NCI-H2196 treated with DMSO at 0.1 percent for 48 hours (cell line): ENCODE measurements around the gene MACO1.

ENCODE experiments used
- DNase-seq: peaks from one replicate; lab custom pipeline; 2025; ENCODE audit not compliant: unreplicated experiment; lab: John Stamatoyannopoulos, UW

MACO1 gene

DNA sequence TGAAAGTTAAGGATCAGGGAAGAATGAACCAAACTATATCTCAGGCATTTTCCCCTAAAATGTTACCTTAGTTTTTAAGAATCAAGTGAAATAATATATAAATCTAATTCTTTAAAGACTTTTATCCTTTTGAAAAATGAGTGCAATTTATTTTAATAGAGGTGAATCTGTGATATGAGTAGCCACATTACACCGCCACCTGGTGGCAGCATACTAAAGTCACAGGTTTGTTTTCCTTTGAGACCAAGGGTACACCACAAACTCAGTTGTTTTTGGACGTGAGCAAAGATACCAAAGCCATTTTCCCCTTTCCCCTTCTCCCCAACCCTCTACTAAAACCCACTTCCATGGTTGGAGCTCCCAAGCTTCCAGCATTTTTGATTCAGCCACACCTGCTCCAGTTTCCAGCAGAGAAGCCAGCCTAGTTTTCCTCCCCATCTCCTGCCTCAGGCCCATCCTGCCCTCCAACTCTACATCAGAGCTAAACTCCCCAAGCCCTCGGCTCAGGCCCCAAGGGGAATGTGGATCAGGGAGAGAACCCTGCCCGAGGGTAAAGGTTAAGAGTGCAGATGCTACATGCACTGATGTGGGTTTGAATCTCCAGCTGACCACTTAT lies 89.9 kb downstream of the MACO1 start:
- DNase-seq = no peak

DNA sequence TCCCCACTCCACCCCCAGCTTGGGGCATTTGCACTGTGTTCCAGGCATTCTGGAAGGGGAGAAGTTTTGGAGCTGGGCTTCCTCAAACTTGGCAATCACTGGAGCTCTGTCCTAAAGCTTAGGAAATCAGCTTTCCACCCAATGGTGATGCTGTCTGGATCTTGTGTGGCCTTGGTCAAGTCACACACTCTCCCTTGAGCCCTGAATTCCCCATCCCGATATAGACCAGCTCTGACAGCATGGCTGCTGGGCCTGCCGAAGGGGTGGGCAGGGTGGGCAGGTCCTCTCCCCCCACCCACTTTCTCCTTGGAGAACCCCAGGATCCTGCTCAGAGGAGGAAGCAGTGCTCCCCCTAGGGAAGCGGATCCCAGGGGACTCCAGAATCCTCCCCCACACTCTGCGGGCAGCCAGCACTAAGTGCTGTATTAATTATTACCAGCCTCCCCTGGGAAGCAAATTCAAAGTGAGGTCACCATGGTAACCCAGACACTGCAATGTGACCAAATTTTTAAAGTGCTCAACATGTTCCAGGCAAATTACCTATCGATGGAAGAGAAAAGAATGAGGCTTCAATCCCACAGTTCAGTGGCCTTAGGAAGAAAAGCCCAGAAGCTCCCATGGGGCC lies 91.4 kb downstream of the MACO1 start:
- DNase-seq = no peak

DNA sequence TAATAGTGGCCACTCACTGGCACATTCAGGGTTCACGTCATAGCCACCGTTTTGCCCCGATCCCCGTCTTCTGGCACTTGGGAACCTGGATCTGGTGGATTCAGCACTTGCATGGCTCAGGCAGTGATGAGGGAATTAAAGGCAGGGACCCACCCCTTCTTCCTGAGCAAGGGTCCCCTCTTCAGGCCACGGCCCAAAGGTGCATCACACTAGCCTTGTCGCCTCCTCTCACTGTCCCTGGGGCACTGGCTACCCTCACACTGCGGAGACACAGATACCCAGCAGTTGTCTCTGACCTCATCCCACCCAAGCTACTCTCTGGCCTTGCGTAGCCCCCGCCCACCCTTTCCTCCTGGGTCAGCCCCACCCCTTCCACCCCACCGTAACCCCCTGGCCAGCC lies 92.8 kb downstream of the MACO1 start:
- DNase-seq = no peak

DNA sequence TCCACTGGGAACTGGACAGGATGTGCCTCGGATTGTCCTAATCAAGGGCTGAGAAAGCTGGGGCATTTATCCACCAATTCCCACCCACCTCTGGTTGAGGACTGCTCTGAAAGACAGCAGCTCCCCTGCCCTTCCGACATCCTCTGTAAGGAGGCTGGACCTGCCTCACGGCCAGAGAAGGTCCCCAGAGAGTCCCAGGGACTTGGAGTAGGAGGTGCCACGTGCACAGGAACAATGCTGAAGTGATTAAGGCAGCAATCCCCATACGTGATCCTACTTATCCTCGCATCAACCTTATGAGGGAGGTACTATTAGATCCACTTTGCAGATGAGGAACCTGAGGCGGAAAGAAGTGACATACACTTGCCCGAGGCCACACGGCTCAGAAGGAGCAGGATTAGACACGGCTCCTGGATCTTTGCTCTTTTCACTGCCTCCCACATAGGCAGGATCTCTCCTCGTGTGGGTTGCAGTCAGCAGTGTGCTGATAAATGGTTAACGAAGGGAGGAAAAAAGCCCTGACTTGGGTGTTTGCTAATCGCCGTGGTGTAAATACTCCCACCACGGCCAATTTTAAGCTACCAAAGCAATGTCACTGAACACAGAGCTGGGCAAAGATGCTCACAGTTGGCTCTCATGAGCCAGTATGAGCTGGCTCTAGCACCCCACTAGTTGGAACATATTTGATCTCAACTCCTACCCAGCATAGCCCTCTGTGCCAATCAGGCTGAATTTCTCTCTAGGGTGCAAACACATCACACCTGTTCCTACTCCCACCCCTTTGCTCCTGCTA lies 94.1 kb downstream of the MACO1 start:
- DNase-seq = no peak

DNA sequence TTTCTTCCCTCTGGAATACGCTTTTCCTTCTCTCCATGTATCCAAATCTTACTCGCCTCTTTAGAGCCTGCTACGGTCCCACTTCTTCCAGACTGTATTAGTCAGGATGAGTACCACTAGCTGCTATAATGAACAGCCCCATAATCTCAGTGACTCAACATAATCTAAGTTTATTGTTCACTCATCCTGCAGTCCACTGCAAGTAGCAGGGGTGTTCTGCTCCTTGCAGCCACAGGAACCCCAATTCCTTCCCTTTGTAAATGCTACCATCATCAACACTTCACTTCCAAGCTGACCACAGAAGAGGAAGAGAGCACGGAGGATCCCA lies 94.6 kb downstream of the MACO1 start:
- no peak for DNase-seq

DNA sequence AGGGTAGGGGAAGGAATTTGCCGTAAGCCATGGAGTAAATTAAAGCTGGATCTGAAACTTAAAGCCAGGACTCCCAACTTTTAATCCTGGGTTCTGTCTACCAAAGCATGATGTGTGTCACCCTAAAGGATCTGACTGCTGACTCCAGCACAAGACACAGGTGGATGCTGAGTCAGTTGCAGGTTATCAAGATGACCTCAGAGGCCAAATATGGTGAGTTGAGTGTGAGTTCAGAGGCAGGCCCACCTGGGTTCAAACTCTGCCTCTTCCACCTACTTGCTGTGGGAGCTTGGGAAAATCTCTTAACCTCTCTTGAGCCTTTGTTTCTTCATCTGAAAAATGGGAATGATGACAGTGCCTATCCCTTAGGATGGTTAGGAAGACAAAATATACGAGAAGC lies 96.1 kb downstream of the MACO1 start:
- DNase-seq = no peak

DNA sequence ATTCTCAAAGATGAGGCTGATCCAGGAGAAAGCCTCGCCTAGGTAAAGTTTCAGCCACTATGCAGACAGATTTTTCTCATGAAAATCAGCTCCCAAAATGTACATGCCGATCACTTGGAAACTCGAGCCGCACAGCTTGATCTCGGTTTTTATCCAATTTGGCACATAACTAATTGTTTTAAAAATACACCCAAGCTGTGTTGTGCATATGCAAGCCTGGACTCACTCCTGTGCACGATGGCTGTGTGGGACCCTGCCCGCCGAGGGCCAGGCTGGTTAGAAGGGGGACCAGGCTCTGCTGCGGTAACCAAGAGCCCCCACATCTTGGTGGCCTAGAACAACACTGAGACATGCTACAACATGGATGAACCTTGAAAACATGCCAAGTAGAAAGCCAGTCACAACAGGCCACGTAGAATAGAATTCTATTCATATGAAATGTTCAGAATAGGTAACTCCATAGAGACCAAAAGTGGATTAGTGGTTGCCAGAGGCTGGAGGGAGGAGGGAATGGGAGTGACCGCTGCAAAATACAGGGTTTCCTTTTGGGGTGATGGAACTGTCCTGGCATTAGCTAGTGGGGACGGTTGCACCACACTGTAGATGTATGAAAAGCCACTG lies 96.6 kb downstream of the MACO1 start:
- no peak for DNase-seq

DNA sequence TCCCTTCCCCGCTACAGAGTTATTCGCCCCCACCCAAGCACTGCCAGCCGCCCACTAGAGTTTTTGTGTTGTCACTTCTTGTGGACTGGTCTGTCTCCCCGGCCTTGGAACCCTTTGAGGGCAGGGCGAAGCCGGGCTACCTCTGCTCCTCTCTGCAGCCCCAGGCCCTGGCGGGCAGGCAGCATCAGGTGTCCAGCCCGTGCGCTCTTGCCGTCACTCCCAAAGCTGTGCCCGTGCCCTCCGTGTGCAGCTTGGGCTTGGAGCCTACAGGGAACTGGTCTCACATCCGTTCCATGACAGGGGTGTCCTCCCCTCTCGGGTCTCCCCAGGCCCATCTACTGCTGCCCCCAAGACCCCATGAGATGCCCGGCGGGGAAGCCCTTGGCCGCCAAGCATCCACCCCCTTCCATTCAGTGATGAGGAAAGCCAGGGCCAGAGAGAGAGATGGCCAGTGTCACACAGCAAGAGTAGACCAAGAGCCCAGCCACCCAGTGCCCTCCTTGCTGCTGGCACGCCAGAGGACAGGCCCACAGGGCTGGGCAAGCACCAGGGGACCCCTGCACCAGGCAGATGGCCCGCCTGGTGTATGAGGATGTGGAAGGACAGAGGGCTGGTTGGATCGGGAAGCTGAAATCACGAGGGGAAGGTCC lies 97.4 kb downstream of the MACO1 start:
- no peak for DNase-seq

DNA sequence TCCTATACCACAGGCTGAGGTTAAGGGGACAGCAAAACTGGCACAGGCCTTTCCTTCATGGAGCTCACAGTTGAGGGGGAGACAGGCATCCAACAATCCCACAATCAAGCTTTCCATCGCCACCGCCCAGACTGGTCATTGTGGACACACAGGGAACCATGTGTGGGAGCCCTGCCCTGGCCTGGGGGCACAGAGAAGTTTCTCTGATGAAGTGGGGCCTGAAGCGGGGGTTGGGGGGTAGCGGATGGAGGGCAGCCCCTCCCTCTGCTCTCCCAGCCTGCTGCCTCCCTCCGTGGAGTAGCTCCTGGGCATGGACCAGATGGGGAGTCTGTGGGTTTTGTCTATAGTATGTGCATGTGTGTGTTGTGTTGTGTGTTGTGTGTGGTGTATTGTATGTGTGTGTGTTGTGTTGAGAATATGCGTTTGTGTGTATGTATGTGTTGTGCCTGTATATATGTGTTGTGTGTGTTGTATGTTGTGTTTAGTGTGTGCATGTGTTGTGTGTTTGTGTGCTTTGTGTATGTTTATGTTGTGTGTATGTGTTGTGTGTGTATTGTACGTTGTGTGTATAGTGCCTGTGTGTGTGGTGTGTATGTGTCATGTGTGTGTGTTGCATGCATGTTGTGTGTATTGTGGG lies 98.3 kb downstream of the MACO1 start:
- no peak for DNase-seq

DNA sequence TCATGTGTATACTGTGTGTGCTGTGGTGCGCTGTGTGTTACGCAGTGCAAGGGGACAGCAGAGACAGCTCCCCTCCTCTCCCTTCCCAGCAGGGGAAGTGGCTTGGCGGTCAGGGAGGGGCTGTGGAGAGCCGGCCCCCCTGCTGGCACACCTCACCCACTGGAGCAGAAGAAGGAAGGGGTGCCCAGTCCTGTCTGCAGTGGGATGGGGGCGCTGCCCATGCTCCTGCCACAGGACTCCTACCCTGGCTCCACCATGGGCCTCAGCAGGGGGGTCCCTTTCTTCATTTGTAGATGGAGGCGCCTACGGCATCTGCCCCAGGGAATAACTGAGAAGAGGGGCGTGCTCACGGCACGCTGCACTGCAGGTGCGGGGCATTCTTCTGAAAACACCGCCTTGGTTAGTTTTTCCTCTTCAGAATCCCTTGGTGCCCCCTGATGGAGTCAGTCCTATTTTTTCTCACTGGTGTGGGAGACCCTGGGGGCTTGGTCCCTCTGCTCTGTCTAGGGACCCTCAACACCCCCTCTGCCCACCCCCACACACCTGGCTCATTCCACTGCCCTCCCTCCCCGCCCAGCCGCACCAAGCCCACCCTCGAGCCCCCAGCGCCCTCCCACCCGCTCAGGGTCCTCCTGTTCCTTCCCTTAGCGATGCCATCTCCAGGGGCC lies 99.0 kb downstream of the MACO1 start:
- DNase-seq = no peak

DNA sequence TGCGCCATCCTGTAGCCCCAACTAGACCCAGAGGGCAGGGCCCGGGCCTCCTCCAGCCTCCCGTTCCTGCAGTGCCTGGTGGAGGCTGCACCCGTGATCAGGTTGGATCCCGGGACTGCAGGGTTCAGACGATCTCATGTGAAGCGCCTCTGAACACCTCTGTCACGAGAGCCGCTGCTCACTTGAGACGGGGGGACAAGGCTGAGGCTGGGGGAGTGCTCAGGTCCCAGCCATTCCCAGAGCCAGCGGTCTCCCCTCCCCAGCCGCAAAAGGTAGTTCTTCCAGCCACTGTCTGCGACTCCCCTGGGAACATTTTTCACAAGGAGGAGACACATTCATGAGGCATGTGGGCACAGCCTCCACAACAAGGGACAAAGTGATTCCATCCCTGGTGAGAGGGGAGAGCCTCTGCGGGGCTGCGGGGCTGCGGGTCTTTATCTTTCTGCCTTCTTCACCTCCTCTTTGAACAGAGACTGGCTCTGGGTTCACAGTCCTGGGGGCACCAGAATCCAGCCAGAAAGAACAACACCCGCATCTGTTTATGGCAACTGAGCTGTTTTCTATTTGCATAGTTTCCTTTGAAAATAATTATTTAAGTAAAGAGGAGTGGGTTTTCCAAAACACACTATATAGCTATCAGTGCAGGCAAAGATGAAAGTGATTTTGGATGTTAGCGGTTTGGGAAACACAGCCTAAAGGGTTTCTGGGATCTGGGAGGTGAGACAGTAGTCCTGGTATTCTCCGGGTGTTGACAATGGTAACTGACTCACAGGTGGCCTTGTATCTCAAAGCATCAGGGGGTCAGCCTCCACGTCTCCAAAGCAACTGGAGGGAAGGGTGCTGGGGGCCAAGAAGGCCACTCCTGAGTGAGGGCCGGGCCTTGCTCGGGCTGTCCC lies 99.7 kb downstream of the MACO1 start:
- no peak for DNase-seq

DNA sequence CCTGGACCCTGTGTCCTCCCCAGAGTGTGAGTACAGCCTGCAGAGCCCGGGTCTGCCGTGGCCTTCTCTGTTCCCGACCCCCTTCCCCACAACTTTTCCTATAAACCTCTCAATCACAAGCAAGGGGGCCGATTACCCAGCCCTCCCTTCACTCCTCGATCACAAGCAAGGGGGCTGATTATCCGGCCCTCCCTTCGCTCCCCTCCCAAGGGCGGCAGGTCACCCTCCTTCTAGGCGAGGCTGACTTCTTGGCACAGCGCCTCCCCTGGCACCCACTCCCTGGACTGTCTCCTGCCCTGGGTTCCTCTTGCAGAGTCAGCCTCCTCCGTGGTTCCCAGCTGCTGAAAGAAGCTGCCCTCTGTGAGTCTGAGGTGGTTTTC lies 100.4 kb downstream of the MACO1 start:
- DNase-seq = no peak

DNA sequence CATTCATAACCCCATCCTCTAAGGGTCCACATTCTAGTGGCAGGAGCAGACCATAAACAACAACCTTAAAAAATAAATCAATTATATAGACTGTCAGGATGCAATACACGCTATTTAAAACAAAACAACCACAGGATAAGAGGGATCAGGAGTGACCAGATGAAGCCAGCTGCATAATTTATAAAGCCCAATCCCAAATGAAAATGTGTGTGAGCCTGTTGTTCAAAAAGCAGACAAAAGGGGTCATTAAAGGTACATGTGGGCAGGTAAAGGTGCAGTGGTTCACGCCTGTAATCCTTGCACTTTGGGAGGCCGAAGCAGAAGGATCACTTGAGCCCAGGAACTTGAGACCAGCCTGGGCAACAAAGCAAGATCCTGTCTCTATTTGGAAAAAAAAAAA lies 102.3 kb downstream of the MACO1 start:
- DNase-seq = no peak

DNA sequence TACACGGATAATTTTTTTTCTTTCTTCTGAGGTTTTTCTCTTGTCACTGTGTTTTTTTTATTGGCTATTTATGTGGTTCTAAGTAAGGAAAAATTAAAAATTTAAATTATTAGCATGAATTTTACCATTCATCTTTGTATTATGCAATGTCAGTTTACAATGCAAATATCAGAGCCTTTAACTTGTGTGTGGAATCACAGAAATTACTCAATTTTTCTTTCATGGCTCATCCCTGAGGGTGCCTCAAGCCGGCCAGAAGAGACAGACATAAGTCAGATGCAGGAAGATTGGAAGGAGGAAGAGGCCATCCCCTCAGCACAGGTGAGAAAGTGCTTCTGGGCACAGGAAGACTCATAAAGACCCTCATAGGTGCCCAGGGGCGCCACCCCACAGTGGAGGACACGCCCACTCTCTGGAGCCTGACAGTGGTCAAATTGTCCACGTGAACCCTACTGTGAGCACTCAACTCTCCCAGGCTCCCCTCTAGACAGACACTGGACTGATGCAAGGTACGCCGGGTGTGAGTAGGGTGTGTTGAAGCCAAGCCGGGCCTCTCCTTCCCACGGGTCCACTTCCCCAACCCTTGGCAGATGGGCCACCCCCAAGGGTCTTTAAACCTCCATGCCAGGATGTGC lies 103.2 kb downstream of the MACO1 start:
- DNase-seq = no peak

DNA sequence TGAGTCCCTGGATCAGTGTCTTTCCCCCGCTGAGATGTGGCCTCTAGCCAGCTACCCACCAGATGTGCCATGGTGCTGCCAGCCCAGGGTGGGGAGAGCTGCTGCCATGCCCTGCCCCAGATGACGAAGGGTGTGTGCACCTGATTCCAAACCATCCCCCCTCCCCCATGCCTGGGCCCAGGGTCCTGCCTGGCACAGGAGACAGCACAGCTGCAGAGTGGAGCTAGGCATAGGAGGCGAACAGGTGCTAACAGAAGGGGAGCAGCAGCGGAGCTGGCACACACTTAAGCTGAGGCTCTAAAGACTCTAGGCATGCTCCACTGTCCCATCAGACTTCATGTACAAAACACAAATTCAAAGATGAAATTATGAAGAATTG lies 103.7 kb downstream of the MACO1 start:
- DNase-seq = no peak

DNA sequence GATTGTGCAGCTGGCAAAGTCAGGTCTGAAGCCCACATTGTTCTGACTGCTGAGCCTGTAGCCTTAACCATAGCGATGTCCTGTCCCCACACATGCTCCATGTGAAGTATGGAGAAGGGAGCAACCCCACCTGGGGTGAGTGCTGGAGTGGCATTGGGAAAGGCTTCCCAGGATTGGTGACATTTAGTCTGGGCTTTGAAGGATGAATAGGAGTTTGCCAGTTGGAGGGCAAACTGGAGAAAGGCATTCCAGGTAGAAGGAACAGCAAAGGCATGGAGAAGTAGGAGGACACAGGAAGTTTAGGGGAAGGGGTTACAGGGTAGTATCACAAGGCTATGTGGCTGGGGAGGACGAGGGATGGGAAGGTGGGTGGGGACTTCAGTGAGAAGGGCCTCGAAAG lies 105.4 kb downstream of the MACO1 start:
- DNase-seq = no peak

DNA sequence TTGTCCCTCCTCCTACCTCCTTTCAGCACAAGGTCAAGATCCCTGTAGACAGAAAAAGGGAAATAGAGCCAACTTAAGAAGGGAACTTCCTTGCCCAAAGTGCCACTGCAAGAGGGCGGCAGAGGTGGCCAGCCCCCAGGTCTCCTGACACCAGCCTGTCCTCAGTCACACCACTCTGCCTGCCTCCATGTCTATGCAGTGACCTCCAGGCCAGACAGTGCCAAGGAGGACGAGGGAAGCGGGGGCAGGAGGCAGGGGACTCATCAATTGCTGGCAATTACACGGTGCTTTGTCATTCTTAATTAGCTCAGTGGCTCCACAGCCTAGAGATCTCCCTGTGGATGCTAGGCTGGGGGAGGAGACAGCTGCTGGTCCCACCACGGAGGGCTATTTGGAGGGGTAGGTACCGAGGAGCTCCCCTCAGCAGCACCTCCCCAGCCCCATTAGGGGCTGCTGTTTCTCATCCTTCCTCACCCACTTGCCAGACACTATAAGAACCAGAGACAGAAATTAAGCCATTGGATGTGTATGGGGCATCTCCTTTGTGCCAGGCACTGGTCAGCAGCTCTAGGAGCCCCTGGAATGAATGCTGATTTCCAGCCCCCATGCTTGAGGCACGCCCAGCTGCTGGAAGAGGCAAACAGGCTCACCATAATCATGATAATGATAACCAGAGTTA lies 106.6 kb downstream of the MACO1 start:
- no peak for DNase-seq

DNA sequence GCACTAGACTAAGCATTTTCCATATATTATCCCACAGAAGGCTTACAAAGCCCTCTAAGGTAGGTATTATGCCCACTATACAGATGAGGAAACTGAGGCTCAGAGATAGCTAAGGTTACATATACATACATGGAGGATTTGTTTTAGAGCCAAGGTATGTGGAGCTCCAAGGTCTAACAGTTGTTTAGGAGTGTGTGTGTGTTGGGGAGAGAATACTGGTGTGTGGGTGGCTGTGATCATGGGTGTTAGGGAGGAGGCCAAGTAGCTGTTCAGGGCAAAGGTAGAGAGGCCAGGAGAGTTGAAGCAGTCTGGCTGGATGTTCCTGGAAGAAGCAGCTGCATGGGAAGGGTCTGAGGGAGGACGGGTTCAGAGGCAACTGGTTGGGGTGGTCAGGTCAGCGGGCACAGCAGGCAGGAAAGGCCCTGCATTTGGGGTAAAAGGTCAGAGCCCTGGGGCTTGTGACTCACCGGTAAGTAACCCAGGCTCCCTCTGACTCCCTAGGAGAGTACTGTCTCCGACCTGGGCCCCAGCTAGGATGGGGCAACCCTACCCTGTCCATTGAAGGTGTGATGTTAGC lies 107.6 kb downstream of the MACO1 start:
- DNase-seq = no peak
